ENCODE data around the gene GNG5. TPM values are rescaled to one million over a fixed set of nuclear protein-coding genes. Genes with fewer than 3 reads are reported as not detected.

GNG5 gene
- total and polyA plus RNA-seq, 2 experiments from 2014 or later: 131 to 573 TPM

GRCh38 chr1:84496498-84496897, 9.9 kb downstream of the GNG5 start:
- WGBS (ENCODE audit: low lambda C conversion rate, missing lambda C conversion rate): 97% methylated on average over 3 of the region's 3 CpGs
- Histone ChIP-seq H2AFZ (no peak overlapping the region), H4K20me1 (ENCODE audit: insufficient read depth, poor library complexity, severe bottlenecking) (peaks cover 37% of the 10 kb centered on the region), H3K27ac (no peak overlapping the region), H3K27me3 (no peaks in the 10 kb centered on the region), H3K36me3 (replicated peaks; ENCODE audit: insufficient read depth, low read depth) (peaks cover 2% of the 10 kb centered on the region), H3K9me3 (ENCODE audit: low read depth) (no peaks in the 10 kb centered on the region), H3K79me2 (peaks cover 42% of the 10 kb centered on the region), H3K4me3 (no peak overlapping the region), H3K4me1 (ENCODE audit: insufficient read depth) (no peaks in the 10 kb centered on the region), H3K9me2 (replicated peaks; ENCODE audit: insufficient read depth) (no peaks in the 10 kb centered on the region), H3K4me2 (no peak overlapping the region)
- DNase-seq (ENCODE audit: low spot score): no peak
- TF ChIP-seq EZH2 (IDR thresholded peaks at IDR 0.05; ENCODE audit: borderline replicate concordance) (no peak), EZH2phosphoT487 (IDR thresholded peaks at IDR 0.05; ENCODE audit: low read depth, severe bottlenecking, unreplicated experiment) (no peak)

- H3K27me3 ChIP-seq: no peaks in the 10 kb centered on the region
- no peak overlapping the region for H3K27ac ChIP-seq
- H3K9me3 ChIP-seq (ENCODE audit: low read depth): no peaks in the 10 kb centered on the region
- H3K4me3 ChIP-seq: no peak overlapping the region
- H3K79me2 ChIP-seq: peaks cover 21% of the 10 kb centered on the region
- WGBS (ENCODE audit: low lambda C conversion rate, missing lambda C conversion rate): 91% methylated on average over 1 of the region's 1 CpG
- H3K4me2 ChIP-seq: no peak overlapping the region
- no peak overlapping the region for H2AFZ ChIP-seq
- H4K20me1 ChIP-seq (ENCODE audit: insufficient read depth, poor library complexity, severe bottlenecking): peaks cover 11% of the 10 kb centered on the region
- H3K4me1 ChIP-seq (ENCODE audit: insufficient read depth): no peaks in the 10 kb centered on the region
- peaks cover 2% of the 10 kb centered on the region for H3K36me3 ChIP-seq (replicated peaks; ENCODE audit: insufficient read depth, low read depth)
- DNase-seq (ENCODE audit: low spot score): no peak
- no peak for TF ChIP-seq CTCF (IDR thresholded peaks at IDR 0.05; ENCODE audit: poor library complexity)
- no peak for TF ChIP-seq EZH2phosphoT487 (IDR thresholded peaks at IDR 0.05; ENCODE audit: low read depth, severe bottlenecking, unreplicated experiment)
- TF ChIP-seq EZH2 (IDR thresholded peaks at IDR 0.05; ENCODE audit: borderline replicate concordance): no peak
- H3K9me2 ChIP-seq (replicated peaks; ENCODE audit: insufficient read depth): no peaks in the 10 kb centered on the region
Measured at GRCh38 chr1:84493747-84494146, 12.6 kb downstream of the GNG5 start.

GRCh38 chr1:84492726-84493125, 13.7 kb downstream of the GNG5 start:
- 25% methylated on average over 1 of the region's 1 CpG for WGBS (ENCODE audit: low lambda C conversion rate, missing lambda C conversion rate)
- Histone ChIP-seq H3K4me1 (ENCODE audit: insufficient read depth) (no peaks in the 10 kb centered on the region), H3K27ac (no peak overlapping the region), H4K20me1 (ENCODE audit: insufficient read depth, poor library complexity, severe bottlenecking) (peaks cover 2% of the 10 kb centered on the region), H2AFZ (no peak overlapping the region), H3K9me2 (replicated peaks; ENCODE audit: insufficient read depth) (no peaks in the 10 kb centered on the region), H3K79me2 (peaks cover 21% of the 10 kb centered on the region), H3K9me3 (ENCODE audit: low read depth) (no peaks in the 10 kb centered on the region), H3K4me2 (no peak overlapping the region), H3K4me3 (no peak overlapping the region), H3K27me3 (no peaks in the 10 kb centered on the region), H3K36me3 (replicated peaks; ENCODE audit: insufficient read depth, low read depth) (peaks cover 2% of the 10 kb centered on the region)
- DNase-seq (ENCODE audit: low spot score): no peak
- TF ChIP-seq EZH2phosphoT487 (IDR thresholded peaks at IDR 0.05; ENCODE audit: low read depth, severe bottlenecking, unreplicated experiment) (no peak), EZH2 (IDR thresholded peaks at IDR 0.05; ENCODE audit: borderline replicate concordance) (no peak), CTCF (IDR thresholded peaks at IDR 0.05; ENCODE audit: poor library complexity) (no peak)

GRCh38 chr1:84489766-84490165, 16.6 kb downstream of the GNG5 start:
- Histone ChIP-seq H3K4me2 (no peak overlapping the region), H3K9me2 (replicated peaks; ENCODE audit: insufficient read depth) (no peaks in the 10 kb centered on the region), H3K36me3 (replicated peaks; ENCODE audit: insufficient read depth, low read depth) (no peaks in the 10 kb centered on the region), H3K27me3 (no peaks in the 10 kb centered on the region), H4K20me1 (ENCODE audit: insufficient read depth, poor library complexity, severe bottlenecking) (no peaks in the 10 kb centered on the region), H2AFZ (no peak overlapping the region), H3K9me3 (ENCODE audit: low read depth) (no peaks in the 10 kb centered on the region), H3K4me3 (no peak overlapping the region), H3K79me2 (peaks cover 35% of the 10 kb centered on the region), H3K4me1 (ENCODE audit: insufficient read depth) (no peaks in the 10 kb centered on the region), H3K27ac (no peak overlapping the region)
- 86% methylated on average over 2 of the region's 2 CpGs for WGBS (ENCODE audit: low lambda C conversion rate, missing lambda C conversion rate)
- DNase-seq (ENCODE audit: low spot score): no peak
- TF ChIP-seq EZH2 (IDR thresholded peaks at IDR 0.05; ENCODE audit: borderline replicate concordance) (no peak), CTCF (IDR thresholded peaks at IDR 0.05; ENCODE audit: poor library complexity) (no peak), EZH2phosphoT487 (IDR thresholded peaks at IDR 0.05; ENCODE audit: low read depth, severe bottlenecking, unreplicated experiment) (no peak)

All from hepatocyte (in vitro differentiated cells).